PFSK-1 (cell line): ENCODE results near the gene EGR4.

ENCODE experiments used
- POLR2AphosphoS5 ChIP-seq: IDR thresholded peaks from 2 replicates; pipeline ENCODE4 v1.6.1; 2012; ENCODE audit warnings: low read depth, mild to moderate bottlenecking, control low read depth, low read length, moderate library complexity
- TAF1 ChIP-seq: IDR thresholded peaks from 2 replicates; pipeline ENCODE4 v1.6.1; 2012; ENCODE audit warnings: low read length, control low read depth, borderline replicate concordance; ENCODE audit not compliant: insufficient read depth

DNA sequence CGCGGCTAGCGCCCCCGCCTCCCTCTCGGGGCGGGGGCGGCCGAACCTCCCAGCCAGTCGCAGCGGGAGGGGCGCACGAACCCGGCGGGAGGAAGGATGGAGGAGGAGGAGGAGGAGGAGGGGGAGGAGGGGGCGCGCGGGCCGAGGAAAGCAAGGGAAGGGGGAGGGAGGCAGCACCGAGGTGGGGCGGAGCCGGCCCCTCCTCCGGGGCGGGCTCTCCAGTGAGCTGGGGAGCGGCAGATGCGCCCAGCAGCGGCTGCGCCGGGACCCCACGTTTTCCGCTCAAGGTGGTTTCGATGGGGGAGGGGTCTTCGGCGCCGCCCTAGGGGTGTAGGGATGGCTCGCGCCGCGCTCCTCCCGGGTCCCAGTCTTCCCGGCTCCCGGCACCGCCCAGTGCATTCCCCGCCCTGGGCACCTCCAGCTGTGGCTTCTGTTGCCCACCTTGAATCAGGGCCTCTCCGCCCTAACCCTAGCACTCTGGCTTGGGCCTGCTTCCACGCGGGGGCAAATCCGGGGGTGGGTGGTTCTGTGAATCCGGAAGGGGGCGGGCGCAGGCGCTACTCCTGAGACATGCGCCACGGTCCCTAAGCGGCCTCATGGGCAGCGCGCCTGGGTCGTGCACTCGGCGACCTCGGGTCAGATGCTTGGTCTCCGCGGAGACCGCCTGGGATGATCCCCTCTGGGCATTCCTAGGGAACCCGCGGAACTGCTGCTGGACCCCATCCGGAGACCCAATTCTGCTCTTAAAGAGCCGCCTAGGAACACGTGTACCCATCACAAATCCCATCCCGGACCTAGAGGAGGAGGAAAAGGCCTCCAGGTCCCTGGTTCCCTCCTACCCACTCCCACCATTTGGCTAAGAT is 8.8 kb downstream of the EGR4 start, which contains the start of gene FBXO41:
- TF ChIP-seq TAF1 (no peak), POLR2AphosphoS5 (no peak)
